Measurements from ENCODE around the gene OMA1. TPM values are rescaled to one million over a fixed set of nuclear protein-coding genes. Genes with fewer than 3 reads are reported as not detected.

OMA1 gene
- polyA plus RNA-seq, 1 donor (not counting 4 experiments of a cell fraction or from before 2014, with no cell fraction given) = 16.3 TPM

DNA sequence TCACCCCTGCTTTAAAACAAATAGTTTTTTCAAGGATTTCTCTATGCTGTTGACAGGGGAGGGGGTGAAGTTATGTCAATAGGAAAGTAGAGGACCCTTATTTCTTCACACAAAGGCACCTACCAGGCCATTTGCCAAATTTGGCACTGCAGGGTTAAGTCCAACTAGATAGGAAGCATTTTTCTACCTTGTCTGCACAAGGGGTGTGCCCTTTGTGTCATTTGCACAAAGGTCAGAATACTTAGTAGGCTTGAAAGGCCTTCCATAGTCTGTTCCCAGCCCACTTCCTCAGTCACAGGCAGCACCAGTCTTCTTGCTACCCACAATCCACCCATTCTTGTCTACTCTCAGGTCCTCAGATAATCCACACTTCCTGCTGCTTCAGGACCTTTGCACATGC is 23.6 kb upstream of the OMA1 start:
- FAIRE-seq = no peak
- dilution Hi-C loops (cut with MboI; ENCODE audit: extremely low pct_ligation_motif_present, low sequenced_read_pairs) = no loop called here
- Histone ChIP-seq H3K9me3 (ENCODE audit: control insufficient read depth, low read depth, low read length) (no peaks in the 10 kb centered on the region), H3K27ac (ENCODE audit: control insufficient read depth, insufficient read depth, low read length) (no peak overlapping the region), H3K27me3 (ENCODE audit: control insufficient read depth, extremely low read depth, insufficient read depth, low read length) (no peaks in the 10 kb centered on the region), H3K4me1 (ENCODE audit: control insufficient read depth, extremely low read depth, insufficient read depth, low read length) (peaks cover 35% of the 10 kb centered on the region), H3K9ac (ENCODE audit: control insufficient read depth, extremely low read depth, insufficient read depth, low read length) (no peak overlapping the region), H3K79me2 (ENCODE audit: control insufficient read depth, insufficient read depth, low read length) (peaks cover 11% of the 10 kb centered on the region), H3K4me3 (ENCODE audit: control insufficient read depth in 2 of 3, extremely low read depth in 1 of 3, insufficient read depth in 2 of 3, low read depth in 1 of 3, low read length in 3 of 3) (no peak overlapping the region), H3K36me3 (ENCODE audit: control insufficient read depth in 2 of 2, extremely low read depth in 1 of 2, insufficient read depth in 2 of 2, low read length in 2 of 2) (no peaks in the 10 kb centered on the region), H3K9me1 (ENCODE audit: control insufficient read depth, extremely low read depth, insufficient read depth, low read length) (no peaks in the 10 kb centered on the region), H2AFZ (ENCODE audit: control insufficient read depth, low read length) (no peak overlapping the region), H3K4me2 (ENCODE audit: control insufficient read depth, extremely low read depth, insufficient read depth, low read depth, low read length) (no peak overlapping the region), H4K20me1 (ENCODE audit: control insufficient read depth, extremely low read depth, insufficient read depth, low read length) (no peaks in the 10 kb centered on the region)
- TF ChIP-seq, protein P1, sequence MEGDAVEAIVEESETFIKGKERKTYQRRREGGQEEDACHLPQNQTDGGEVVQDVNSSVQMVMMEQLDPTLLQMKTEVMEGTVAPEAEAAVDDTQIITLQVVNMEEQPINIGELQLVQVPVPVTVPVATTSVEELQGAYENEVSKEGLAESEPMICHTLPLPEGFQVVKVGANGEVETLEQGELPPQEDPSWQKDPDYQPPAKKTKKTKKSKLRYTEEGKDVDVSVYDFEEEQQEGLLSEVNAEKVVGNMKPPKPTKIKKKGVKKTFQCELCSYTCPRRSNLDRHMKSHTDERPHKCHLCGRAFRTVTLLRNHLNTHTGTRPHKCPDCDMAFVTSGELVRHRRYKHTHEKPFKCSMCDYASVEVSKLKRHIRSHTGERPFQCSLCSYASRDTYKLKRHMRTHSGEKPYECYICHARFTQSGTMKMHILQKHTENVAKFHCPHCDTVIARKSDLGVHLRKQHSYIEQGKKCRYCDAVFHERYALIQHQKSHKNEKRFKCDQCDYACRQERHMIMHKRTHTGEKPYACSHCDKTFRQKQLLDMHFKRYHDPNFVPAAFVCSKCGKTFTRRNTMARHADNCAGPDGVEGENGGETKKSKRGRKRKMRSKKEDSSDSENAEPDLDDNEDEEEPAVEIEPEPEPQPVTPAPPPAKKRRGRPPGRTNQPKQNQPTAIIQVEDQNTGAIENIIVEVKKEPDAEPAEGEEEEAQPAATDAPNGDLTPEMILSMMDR (optimal IDR thresholded peaks at IDR 0.05 in 1 of 3, IDR thresholded peaks at IDR 0.05 in 1 of 3, conservative IDR thresholded peaks at IDR 0.05 in 1 of 3; ENCODE audit: extremely low read depth in 1 of 3, insufficient read depth in 2 of 3, low read length in 3 of 3) = no peak
- no peak for TF ChIP-seq EZH2 (IDR thresholded peaks at IDR 0.05; ENCODE audit: low read length)
- DNase-seq (ENCODE audit: low read depth, low spot score) = no peak

DNA sequence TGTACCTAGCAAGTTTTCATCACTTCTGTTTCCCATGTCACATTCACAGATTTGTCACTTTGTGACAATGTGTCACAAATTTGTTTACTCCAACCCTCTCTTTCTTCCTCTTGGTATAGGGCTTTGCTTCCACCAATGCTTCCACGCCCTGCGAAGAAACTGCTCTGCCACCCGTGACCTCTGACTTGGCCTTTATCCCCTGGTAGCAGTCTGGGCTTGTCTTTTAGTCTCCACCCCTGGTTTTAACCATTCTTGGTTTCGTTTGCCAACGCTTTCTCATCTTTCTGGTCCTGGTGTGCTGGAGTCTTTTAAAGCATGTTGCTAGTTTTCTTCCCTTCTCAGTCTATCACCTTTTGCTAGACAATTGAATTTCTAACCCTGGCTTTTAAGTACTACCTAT is 22.4 kb upstream of the OMA1 start:
- dilution Hi-C loops (cut with MboI; ENCODE audit: extremely low pct_ligation_motif_present, low sequenced_read_pairs) = no loop called here

More for the DNA sequence above, 22.4 kb upstream of the OMA1 start:
- Histone ChIP-seq H3K4me1 (ENCODE audit: control insufficient read depth, extremely low read depth, insufficient read depth, low read length) (peaks cover 30% of the 10 kb centered on the region), H3K4me2 (ENCODE audit: control insufficient read depth, extremely low read depth, insufficient read depth, low read depth, low read length) (peak overlapping the region; percentile 17), H2AFZ (ENCODE audit: control insufficient read depth, low read length) (no peak overlapping the region), H3K36me3 (ENCODE audit: control insufficient read depth in 2 of 2, extremely low read depth in 1 of 2, insufficient read depth in 2 of 2, low read length in 2 of 2) (no peaks in the 10 kb centered on the region), H3K79me2 (ENCODE audit: control insufficient read depth, insufficient read depth, low read length) (no peaks in the 10 kb centered on the region), H3K27me3 (ENCODE audit: control insufficient read depth, extremely low read depth, insufficient read depth, low read length) (no peaks in the 10 kb centered on the region), H3K4me3 (ENCODE audit: control insufficient read depth in 2 of 3, extremely low read depth in 1 of 3, insufficient read depth in 2 of 3, low read depth in 1 of 3, low read length in 3 of 3) (no peak overlapping the region), H3K9me3 (ENCODE audit: control insufficient read depth, low read depth, low read length) (no peaks in the 10 kb centered on the region), H4K20me1 (ENCODE audit: control insufficient read depth, extremely low read depth, insufficient read depth, low read length) (no peaks in the 10 kb centered on the region), H3K9me1 (ENCODE audit: control insufficient read depth, extremely low read depth, insufficient read depth, low read length) (no peaks in the 10 kb centered on the region), H3K9ac (ENCODE audit: control insufficient read depth, extremely low read depth, insufficient read depth, low read length) (no peak overlapping the region), H3K27ac (ENCODE audit: control insufficient read depth, insufficient read depth, low read length) (no peak overlapping the region)
- DNase-seq (ENCODE audit: low read depth, low spot score) (no peak), FAIRE-seq (no peak)
- TF ChIP-seq EZH2 (IDR thresholded peaks at IDR 0.05; ENCODE audit: low read length) = no peak
- TF ChIP-seq, protein P1 (optimal IDR thresholded peaks at IDR 0.05 in 1 of 3, IDR thresholded peaks at IDR 0.05 in 1 of 3, conservative IDR thresholded peaks at IDR 0.05 in 1 of 3; ENCODE audit: extremely low read depth in 1 of 3, insufficient read depth in 2 of 3, low read length in 3 of 3) = no peak

Data from keratinocyte (primary cell).